ENCODE data around the gene IL1RN.
A peak's percentile ranks its signal among the peaks of the same experiment; 100 is the strongest.

The IL1RN gene

GRCh38 chr2:113124181-113124961, 3.0 kb upstream of the IL1RN start:
- Histone ChIP-seq H3K27ac (ENCODE audit: low read length, poor library complexity, severe bottlenecking) (no peak overlapping the region), H2BK5ac (ENCODE audit: low read depth, low read length, poor library complexity, severe bottlenecking) (no peak overlapping the region), H3K4me1 (ENCODE audit: control insufficient read depth, insufficient read depth, low read depth, low read length) (no peaks in the 10 kb centered on the region), H2BK120ac (ENCODE audit: low read depth, low read length) (no peak overlapping the region), H4K91ac (ENCODE audit: low read length) (no peak overlapping the region), H3K4me3 (ENCODE audit: insufficient read depth in 1 of 2, low read depth in 1 of 2, low read length in 2 of 2) (peak overlapping the region in 1 of 2 experiments; percentile 47), H3K23ac (ENCODE audit: low read length in 2 of 2) (no peak overlapping the region), H3K9ac (ENCODE audit: low read length) (peak overlapping the region; percentile 40), H3K14ac (ENCODE audit: low read length in 2 of 2) (no peak overlapping the region), H2AK5ac (ENCODE audit: low read length, severe bottlenecking) (no peak overlapping the region), H2AFZ (ENCODE audit: low read depth, low read length) (no peak overlapping the region), H4K8ac (ENCODE audit: low read length) (no peak overlapping the region), H2BK12ac (ENCODE audit: low read length in 2 of 2) (no peak overlapping the region), H3K9me3 (ENCODE audit: control insufficient read depth, low read length) (no peaks in the 10 kb centered on the region), H3K27me3 (ENCODE audit: control insufficient read depth in 1 of 2, insufficient read depth in 1 of 2, low read length in 2 of 2) (peaks cover 0 to 47% of the 10 kb centered on the region in 2 experiments), H3K4ac (ENCODE audit: low read depth in 1 of 2, low read length in 2 of 2) (no peak overlapping the region), H3K36me3 (ENCODE audit: control insufficient read depth in 1 of 2, insufficient read depth in 2 of 2, low read depth in 1 of 2, low read length in 2 of 2) (no peaks in the 10 kb centered on the region), H3K79me1 (replicated peaks; ENCODE audit: low read length, poor library complexity, severe bottlenecking) (no peaks in the 10 kb centered on the region), H2BK15ac (ENCODE audit: low read depth, poor library complexity, severe bottlenecking) (no peak overlapping the region), H3K4me2 (ENCODE audit: low read length, poor library complexity, severe bottlenecking) (no peak overlapping the region), H3K18ac (ENCODE audit: low read depth in 1 of 2, low read length in 2 of 2) (no peak overlapping the region)
- DNase-seq, result peak; percentile 26
- WGBS, result 58% methylated on average over 11 of the region's 12 CpGs

GRCh38 chr2:113124984-113125855, 2.2 kb upstream of the IL1RN start:
- Histone ChIP-seq H3K79me1 (replicated peaks; ENCODE audit: low read length, poor library complexity, severe bottlenecking) (no peaks in the 10 kb centered on the region), H3K4ac (ENCODE audit: low read depth in 1 of 2, low read length in 2 of 2) (no peak overlapping the region), H4K91ac (ENCODE audit: low read length) (no peak overlapping the region), H3K4me3 (ENCODE audit: insufficient read depth in 1 of 2, low read depth in 1 of 2, low read length in 2 of 2) (peak overlapping the region in 1 of 2 experiments; percentile 47), H4K8ac (ENCODE audit: low read length) (no peak overlapping the region), H2BK5ac (ENCODE audit: low read depth, low read length, poor library complexity, severe bottlenecking) (no peak overlapping the region), H3K27me3 (ENCODE audit: control insufficient read depth in 1 of 2, insufficient read depth in 1 of 2, low read length in 2 of 2) (peaks cover 0 to 55% of the 10 kb centered on the region in 2 experiments), H3K9ac (ENCODE audit: low read length) (peak overlapping the region; percentile 40), H3K36me3 (ENCODE audit: control insufficient read depth in 1 of 2, insufficient read depth in 2 of 2, low read depth in 1 of 2, low read length in 2 of 2) (peaks cover 0 to 8% of the 10 kb centered on the region in 2 experiments), H2BK120ac (ENCODE audit: low read depth, low read length) (no peak overlapping the region), H2BK12ac (ENCODE audit: low read length in 2 of 2) (no peak overlapping the region), H2AFZ (ENCODE audit: low read depth, low read length) (no peak overlapping the region), H3K4me2 (ENCODE audit: low read length, poor library complexity, severe bottlenecking) (no peak overlapping the region), H3K23ac (ENCODE audit: low read length in 2 of 2) (no peak overlapping the region), H2AK5ac (ENCODE audit: low read length, severe bottlenecking) (no peak overlapping the region), H3K9me3 (ENCODE audit: control insufficient read depth, low read length) (no peaks in the 10 kb centered on the region), H2BK15ac (ENCODE audit: low read depth, poor library complexity, severe bottlenecking) (no peak overlapping the region), H3K4me1 (ENCODE audit: control insufficient read depth, insufficient read depth, low read depth, low read length) (no peaks in the 10 kb centered on the region), H3K27ac (ENCODE audit: low read length, poor library complexity, severe bottlenecking) (no peak overlapping the region), H3K18ac (ENCODE audit: low read depth in 1 of 2, low read length in 2 of 2) (no peak overlapping the region), H3K14ac (ENCODE audit: low read length in 2 of 2) (no peak overlapping the region)
- peak; percentile 18 for DNase-seq
- WGBS, result 68% methylated on average over 5 of the region's 6 CpGs

- no peak overlapping the region for H3K14ac ChIP-seq (ENCODE audit: low read length in 2 of 2)
- H3K4me2 ChIP-seq (ENCODE audit: low read length, poor library complexity, severe bottlenecking), result no peak overlapping the region
- no peak overlapping the region for H2BK15ac ChIP-seq (ENCODE audit: low read depth, poor library complexity, severe bottlenecking)
- H3K27ac ChIP-seq (ENCODE audit: low read length, poor library complexity, severe bottlenecking), result no peak overlapping the region
- no peak overlapping the region for H3K4ac ChIP-seq (ENCODE audit: low read depth in 1 of 2, low read length in 2 of 2)
- no peak overlapping the region for H2BK120ac ChIP-seq (ENCODE audit: low read depth, low read length)
- no peak overlapping the region for H3K23ac ChIP-seq (ENCODE audit: low read length in 2 of 2)
- DNase-seq, result no peak
- no peak overlapping the region for H2BK5ac ChIP-seq (ENCODE audit: low read depth, low read length, poor library complexity, severe bottlenecking)
- no peaks in the 10 kb centered on the region for H3K79me1 ChIP-seq (replicated peaks; ENCODE audit: low read length, poor library complexity, severe bottlenecking)
- no peak overlapping the region for H2AFZ ChIP-seq (ENCODE audit: low read depth, low read length)
- 86% methylated on average over 14 of the region's 15 CpGs for WGBS
- H3K4me3 ChIP-seq (ENCODE audit: insufficient read depth in 1 of 2, low read depth in 1 of 2, low read length in 2 of 2), result no peak overlapping the region
- H3K9ac ChIP-seq (ENCODE audit: low read length), result no peak overlapping the region
- no peaks in the 10 kb centered on the region for H3K4me1 ChIP-seq (ENCODE audit: control insufficient read depth, insufficient read depth, low read depth, low read length)
- H3K36me3 ChIP-seq (ENCODE audit: control insufficient read depth in 1 of 2, insufficient read depth in 2 of 2, low read depth in 1 of 2, low read length in 2 of 2), result peaks cover 0 to 14% of the 10 kb centered on the region in 2 experiments
- no peak overlapping the region for H2BK12ac ChIP-seq (ENCODE audit: low read length in 2 of 2)
- H4K8ac ChIP-seq (ENCODE audit: low read length), result no peak overlapping the region
- H3K27me3 ChIP-seq (ENCODE audit: control insufficient read depth in 1 of 2, insufficient read depth in 1 of 2, low read length in 2 of 2), result peaks cover 0 to 52% of the 10 kb centered on the region in 2 experiments
- H4K91ac ChIP-seq (ENCODE audit: low read length), result no peak overlapping the region
- H2AK5ac ChIP-seq (ENCODE audit: low read length, severe bottlenecking), result no peak overlapping the region
- no peaks in the 10 kb centered on the region for H3K9me3 ChIP-seq (ENCODE audit: control insufficient read depth, low read length)
- no peak overlapping the region for H3K18ac ChIP-seq (ENCODE audit: low read depth in 1 of 2, low read length in 2 of 2)
These were observed 510 bp downstream of the IL1RN start for GRCh38 chr2:113127646-113128570.

Measured in mesenchymal stem cell (in vitro differentiated cells and primary cell).